GM21390 (cell line): Measurements from ENCODE around the gene MYO1H.

Experiments used
- ATAC-seq: cut with Tn5 transposase; IDR thresholded peaks from one replicate; pipeline ENCODE4 v1.9.1; 2021; ENCODE audit not compliant: unreplicated experiment

MYO1H gene

DNA sequence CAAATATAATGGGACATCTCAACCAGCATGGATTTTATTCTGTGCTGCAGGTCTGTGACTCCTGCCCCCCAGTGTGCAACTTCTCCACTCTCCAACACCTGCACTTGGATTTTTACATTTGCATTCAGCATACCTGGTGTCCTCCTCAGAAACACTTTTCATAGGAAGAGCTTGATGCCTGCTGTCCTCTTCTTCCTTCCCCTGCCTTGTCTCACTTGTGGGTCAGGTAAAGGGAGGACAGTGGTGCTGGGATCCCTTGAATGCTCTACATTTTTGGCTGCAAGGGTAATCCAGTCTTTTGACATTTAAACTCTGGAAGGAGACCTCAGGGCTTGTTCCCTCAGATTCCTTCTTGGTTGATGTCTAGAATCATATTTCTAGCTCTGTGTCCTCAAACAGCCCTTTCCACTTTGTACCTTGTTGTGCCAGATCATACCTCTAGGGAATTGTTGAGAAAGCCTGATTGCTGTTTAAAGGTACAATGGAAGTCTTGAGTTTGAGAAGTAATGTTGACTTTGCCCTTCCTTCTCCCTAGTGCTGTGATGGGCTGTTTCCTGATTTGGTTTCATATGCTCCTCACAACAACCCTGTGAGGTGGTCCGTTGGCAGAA lies 142.4 kb downstream of the MYO1H start:
- no peak for ATAC-seq

DNA sequence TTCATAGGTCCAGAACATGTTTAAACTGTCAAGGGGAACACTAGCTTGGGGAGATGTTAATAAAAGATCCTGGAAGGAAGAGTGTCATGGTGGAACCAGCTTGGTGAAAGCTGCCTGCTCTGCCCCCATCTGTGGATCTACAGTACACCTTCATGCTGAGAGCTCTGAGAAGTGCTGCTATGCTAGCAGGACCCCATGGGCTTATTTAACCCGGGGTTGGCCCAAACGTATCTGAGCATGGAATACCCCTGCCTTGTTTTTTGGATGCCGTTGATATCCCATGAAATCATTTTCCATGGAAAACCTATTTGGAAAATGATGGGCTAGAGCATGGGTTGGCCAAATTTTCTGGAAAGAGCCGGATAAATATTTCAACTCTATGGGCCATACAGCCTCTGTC lies 144.0 kb downstream of the MYO1H start:
- ATAC-seq = no peak

DNA sequence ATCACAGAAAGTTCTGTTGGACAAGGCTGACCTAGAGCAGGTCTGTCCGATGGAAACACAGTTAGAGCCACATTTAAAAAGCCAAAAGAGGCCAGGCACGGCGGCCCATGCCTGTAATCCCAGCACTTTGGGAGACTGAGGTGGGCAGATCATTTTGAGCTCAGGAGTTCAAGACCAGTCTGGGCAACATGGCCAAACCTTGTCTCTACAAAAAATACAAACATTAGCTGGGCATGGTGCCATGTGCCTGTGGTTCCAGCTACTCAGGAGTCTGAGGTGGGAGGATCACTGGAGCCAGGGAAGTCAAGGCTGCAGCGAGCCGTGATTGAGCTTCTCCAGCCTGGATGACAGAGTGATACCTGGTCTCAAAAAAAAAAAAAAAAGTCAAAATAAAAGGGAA lies 144.7 kb downstream of the MYO1H start:
- no peak for ATAC-seq

DNA sequence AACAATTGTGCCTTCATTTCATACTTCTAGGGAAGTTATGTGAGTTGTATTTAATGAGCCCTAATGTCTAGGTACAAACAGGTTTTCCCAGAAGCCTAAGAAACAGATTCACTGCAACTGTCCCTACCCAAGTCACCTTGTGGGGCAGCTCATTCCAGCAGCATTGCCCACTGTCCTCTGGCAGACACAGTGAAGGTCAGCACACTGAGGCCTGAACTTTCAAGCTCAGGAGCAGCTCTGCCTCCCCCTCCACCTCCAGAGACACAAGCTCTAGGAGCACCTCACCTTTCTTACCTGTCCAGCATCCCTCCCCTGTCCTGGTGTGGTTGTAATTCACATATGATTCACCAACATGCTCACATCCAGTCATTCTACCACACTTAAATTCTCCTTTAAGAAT lies 145.4 kb downstream of the MYO1H start:
- no peak for ATAC-seq

DNA sequence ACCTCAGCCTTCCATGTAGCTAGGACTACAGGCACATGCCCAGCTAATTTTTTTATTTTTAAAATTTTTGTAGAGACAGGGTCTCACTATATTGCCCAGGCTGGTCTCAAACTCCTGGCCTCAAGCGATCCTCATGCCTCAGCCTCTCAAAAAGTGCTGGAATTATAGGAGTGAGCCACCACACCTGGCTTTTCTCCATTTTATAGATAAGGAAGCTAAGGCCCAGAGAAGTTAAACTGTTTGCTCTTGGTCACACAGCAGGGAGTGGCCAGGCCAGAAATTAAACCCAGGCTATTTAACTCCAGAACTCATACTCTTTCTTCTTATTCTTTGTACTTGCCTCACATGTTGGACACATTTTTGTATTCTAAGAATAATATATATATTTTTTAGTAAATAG lies 146.2 kb downstream of the MYO1H start:
- ATAC-seq = no peak

DNA sequence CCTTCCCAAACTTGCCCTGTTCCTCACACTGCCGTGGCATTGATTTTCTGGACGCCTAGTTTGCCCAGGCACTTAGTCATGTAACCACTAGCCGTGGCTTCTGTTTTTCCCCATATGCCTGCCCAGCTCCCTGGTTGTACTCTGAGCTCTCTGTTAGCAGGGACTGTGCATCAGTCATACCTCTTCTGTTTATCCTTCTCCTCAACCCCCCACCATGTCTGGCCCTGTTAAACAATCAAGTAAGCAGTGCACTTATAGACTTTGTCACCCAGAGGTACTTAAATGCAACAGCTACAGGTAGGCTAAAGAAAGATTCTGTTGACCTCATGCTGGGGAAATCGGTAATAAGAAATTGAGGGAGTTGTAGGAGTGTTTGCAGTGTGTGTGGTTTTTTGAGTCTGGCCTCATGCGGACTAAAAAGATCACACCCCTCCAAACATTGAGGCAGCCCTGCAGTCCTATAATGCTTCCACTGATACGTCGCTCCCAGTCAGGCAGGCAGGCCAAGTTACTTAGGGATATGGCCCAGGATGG lies 146.7 kb downstream of the MYO1H start:
- no peak for ATAC-seq

DNA sequence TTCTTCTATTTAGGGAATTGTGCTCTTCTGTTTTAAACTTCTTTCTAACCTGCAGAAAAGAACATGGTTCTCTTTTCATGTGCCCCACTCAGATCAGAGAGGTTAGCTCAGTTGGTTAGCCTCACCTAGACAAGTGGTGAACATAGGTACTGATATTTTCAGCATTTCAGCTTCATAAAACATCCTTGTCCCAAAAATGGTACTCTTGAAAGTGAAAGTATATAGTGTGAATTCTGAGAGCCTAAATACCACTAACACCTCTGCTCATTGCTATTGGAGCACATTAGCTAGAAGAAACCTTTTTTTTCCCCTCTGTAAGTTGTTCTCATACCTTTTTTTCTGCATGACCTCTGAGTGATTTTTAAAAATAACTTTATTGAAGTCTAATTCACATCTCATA lies 147.3 kb downstream of the MYO1H start:
- ATAC-seq = no peak

DNA sequence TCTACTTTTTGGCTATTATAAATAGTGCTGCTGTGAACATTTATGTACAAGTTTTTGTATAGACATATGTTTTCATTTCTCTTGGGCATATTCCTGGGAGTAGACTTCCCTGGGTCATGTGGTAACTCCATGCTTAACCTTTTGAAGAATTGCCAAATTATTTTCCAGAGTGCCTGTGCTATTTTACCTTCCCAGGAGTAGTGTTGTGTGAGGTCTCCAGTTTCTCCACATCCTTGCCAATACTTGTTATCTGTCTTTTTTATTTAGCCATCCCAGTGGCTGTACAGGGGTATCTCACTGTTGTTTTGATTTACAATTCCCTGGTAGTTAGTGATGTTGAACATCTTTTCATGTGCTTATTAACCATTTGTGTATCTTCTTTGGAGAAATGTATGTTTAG lies 148.6 kb downstream of the MYO1H start:
- no peak for ATAC-seq

DNA sequence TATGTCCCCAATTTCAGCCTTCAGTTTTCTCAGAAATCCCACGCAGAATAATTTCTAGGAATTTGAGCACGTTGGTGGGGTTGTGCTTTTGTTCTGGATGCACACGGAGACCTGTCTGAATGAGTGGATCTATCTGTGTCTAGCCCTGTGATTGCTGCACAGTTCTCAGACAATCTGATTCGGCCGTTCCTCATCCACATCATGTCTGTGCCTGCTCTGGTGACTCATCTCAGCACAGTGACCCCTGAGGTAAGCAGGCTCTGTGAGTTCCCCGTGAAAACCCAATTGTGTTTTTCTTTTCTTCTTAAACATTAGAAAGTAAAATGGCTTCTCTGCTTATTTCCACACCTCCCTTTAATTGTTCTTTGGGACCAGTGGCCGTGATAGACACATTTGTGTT lies 150.0 kb downstream of the MYO1H start:
- no peak for ATAC-seq
